ENCODE data around the gene ZBP1.
"Not testable (repeated sequence)": the region's sequence is repeated elsewhere in the genome, so short reads cannot be mapped to it uniquely, and the experiment has no call there.

The ZBP1 gene

DNA sequence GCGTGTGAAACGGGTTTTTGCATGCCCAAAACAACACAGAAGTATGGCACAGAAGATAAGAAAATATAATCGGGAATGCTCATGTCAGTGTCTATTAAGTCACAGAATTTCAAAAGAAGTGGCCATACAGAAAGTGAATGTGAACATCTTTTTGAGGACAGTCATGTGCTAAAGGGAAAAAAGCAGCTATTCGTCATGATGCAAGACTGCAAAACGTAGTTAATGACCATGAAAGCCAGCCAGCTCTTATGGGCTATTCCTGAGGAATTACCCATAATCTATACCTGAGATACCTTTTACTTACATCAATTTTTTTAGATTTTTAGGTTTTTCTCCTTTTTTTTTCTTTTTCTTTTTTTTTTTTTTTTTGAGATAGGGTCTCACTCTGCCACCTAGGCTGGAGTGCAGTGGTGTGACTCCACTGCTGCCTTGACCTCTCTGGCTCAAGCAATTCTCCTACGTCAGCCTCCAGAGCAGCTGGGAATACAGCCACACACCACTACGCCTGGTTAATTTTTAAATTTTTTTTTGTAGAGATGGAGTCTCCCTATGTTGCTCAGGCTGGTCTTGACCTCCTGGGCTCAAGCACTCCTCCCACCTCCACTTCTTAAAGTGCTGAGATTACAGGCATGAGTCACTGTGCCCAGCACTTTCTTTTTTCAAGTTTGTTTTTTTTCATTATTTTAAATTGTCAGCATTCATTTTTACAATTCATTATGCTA is 18.1 kb upstream of the ZBP1 start:
- no peak for DNase-seq

DNA sequence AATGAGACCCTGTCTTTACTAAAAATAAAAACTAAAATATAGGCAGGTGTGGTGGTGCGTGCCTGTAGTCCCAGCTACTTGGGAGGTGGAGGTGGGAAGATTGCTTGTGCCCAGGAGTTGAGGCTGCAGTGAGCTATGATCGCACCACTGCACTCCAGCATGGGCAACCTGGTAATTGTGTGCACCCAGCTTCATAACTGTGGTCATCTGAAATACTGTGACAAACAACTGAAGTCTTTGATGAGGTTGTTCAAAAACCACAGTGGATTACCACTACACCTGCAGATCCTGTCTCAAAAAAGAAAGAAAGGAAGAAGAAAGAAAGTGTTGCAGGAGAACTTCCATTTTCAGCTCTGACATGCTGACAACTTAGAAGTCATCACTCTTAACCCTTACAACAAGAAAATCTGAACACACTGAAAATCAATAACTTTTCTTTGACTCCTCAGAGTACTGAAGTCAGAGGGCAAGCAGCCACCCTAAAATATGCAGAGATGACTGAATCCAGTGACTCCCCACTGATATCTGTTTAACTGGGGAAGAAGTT is 13.8 kb upstream of the ZBP1 start:
- DNase-seq: no peak

DNA sequence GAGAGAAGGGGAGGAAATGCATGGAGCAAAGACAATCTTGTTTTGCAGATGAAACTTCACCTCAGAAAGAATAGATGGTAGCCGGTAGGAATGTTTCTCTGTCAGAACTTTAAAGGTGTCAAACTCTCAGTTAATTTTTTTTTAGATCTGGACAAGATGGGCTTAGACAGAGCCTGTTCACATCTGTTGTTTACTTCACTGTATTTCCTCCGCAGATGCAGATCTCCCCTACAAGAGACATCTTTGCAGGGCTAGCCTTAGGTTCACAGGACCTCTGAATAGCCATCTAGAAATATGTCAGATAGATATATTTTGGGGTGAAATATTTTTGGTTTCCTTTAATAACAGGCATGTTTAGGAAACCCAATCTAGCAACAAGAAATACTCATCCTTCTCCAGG is 12.1 kb upstream of the ZBP1 start:
- no peak for DNase-seq

DNA sequence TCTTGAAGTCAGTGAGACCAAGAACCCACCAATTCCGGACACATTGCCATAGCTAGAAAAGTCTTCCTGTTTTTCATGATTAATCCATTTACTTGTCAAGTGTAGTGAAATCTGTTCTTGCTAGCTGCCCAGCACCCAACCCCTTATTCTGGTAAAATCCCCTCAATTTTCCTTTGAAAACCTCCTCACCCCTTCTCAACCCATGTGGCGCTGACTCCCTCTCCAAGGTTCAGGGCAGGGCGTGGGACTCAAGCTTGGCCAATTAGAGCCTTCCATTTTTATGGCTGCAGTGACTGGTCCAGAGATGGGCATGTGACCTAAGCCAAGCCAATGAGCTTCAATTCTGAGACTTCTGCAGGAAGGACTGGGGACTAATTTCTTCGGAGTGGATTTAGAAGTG is 9.8 kb upstream of the ZBP1 start:
- DNase-seq: no peak

- not testable (repeated sequence) for DNase-seq
Measured at GRCh38 chr20:57629491-57629901, 9.3 kb upstream of the ZBP1 start.

DNA sequence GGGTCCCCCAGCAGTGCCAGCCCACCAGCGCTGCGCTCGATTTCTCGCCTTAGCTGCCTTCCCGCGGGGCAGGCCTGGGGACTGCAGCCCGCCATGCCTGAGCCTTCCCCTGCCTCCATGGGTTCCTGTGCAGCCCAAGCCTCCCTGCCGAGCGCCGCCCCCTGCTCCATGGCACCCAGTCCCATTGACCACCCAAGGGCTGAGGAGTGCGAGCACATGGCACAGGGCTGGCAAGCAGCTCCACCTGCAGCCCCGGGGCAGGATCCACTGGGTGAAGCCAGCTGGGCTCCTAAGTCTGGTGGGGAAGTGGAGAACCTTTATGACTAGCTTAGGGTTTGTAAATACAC is 8.7 kb upstream of the ZBP1 start:
- not testable (repeated sequence) for DNase-seq

- DNase-seq: peak; percentile 52
Measured at GRCh38 chr20:57628047-57628961, 8.1 kb upstream of the ZBP1 start.

GRCh38 chr20:57627339-57627738 is 7.1 kb upstream of the ZBP1 start:
- DNase-seq: no peak

- no peak for DNase-seq
Measured at GRCh38 chr20:57625978-57626377, 5.8 kb upstream of the ZBP1 start.

DNA sequence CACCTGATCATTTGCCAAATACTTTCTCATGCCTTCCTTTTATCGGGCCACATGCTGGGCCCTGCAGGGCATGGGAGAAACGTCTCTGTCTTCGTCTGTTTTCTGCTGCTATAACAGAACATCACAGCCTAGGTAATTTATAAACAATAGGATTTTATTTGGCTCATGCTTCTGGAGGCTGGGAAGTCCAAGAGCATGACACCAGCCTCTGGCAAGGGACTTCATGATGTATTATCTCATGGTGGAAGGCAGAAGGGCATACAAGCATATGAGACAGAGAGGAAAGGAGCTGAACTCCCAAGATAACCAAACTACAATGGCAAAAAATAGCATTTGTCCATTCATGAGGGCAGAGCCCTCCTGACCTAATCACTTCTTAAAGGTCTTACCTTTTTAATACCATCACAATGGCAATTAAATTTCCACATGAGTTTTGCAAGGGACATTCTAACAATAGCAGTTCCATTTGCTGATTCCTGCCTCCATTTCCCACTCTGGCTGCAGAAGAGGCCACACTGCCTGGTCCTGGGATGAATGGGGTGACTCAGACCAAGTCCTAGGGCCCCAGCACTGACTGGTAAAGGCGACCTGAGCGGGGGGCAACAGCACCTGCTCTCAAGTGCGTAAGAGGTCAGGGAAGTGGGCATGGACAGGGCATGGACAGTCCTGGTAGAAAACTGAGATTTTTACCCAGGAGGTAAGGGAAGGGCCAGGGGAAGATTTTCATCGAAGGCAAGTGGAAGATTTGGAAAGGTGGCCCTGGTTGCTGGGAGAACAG is 5.1 kb upstream of the ZBP1 start:
- DNase-seq: no peak

DNA sequence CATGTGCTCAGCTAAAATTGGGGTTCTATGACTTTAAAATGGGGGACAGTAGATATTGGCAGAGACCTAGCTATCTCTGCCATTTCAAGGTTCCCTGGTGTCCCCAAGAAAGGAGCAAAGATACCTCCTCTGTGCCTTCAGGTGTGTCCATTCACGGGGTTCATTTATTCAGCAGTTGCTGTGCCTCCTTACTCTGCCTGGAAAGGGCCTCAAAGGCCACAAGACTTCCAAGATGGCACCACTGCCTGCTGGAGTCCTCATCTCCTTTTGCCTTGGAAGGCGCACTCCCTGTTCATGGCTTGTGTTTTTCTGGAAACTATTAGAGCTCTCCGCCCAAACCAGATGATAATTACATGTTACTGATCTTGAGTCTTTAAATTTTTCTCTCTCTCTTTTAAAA is 3.9 kb upstream of the ZBP1 start:
- no peak for DNase-seq

GRCh38 chr20:57622579-57623381 is 2.6 kb upstream of the ZBP1 start:
- DNase-seq: peak; percentile 66

- no peak for DNase-seq
Measured at GRCh38 chr20:57622201-57622570, 2.0 kb upstream of the ZBP1 start.

GRCh38 chr20:57621421-57622200 is 1.4 kb upstream of the ZBP1 start:
- DNase-seq: no peak

DNA sequence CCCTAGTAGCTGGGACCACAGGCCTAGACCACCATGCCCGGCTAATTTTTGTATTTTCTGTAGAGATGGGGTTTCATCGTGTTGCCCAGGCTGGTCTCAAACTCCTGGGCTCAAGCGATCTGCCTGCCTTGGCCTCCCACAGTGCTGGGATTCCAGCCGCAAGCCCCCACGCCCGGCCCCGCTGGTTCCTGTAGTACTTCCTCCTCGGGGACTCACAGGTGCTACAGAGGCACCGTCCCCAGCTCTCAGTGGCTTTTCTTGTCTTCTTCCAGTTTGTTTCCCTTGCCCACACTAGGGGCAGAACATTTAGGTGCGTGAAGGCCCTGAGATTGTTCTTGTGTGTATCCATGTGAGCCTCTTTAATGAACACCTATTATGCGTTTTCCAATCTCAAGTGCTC is 773 bp upstream of the ZBP1 start:
- no peak for DNase-seq

- peak; percentile 56 for DNase-seq
Measured at GRCh38 chr20:57619051-57619831, 985 bp downstream of the ZBP1 start.

GRCh38 chr20:57618764-57619050 is 1.5 kb downstream of the ZBP1 start:
- no peak for DNase-seq

DNA sequence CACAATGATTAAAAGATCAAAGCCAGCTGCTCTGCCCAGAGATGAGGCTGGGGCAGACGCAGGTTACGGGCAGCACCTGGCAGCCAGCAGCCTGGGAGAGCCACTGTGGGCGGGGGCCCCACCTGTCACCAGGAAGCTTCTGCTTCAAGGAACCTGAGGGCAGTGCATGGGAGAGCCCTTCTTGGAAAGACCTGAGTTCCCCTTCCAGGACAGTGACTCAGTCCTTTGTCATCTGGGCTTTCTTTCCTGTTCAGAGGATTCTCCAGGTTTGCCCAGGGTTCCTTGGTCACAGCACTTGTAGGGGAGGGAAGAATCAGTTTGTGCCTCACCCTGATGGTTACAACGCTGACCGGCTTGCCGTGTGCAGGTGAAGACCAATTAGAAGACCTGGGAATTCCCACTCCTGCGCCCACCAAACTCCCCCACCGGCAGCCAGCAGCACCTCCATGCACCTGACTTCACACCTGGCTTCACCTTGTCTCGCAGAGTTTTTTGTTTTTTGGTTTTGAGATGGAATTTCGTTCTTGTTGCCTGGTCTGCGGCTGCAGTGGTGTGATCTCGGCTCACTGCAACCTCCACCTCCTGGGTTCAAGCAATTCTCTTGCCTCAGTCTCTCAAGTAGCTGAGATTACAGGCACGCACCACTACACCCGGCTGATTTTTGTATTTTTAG is 2.0 kb downstream of the ZBP1 start:
- DNase-seq: no peak

DNA sequence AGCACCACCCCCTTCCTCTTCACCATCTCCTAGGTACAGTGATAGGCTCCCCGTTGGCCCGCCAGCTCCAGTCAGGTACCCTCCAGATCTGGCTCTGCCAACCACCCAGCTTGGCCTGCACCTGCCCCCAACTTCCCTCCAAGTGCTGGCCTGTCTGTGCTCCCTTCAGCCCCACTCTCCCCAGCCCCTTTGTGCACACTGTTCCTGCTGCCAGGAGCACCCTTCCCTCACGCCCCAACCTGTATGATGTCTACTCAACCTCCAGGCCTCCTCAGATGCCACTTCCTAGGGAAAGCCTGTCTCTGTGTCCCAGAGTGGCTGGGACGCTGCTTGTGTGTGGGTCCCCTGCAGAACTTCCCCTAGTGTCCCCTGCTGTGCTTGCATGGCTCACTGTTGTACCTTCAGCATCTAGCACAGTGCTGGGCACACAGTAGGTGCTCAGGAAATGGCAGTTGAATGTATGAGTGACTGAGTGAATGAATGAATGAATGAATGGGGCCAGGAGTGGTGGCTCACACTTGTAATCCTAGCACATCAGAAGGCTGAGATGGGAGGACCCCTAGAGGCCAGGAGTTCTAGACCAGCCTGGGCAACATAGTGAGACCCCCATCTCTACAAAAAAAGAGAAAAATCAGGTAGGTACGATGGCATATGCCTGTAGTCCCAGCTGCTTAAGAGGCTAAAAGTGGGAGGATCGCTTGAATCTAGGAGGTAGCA is 3.0 kb downstream of the ZBP1 start:
- DNase-seq: no peak
